ENCODE measurements around the gene CDC42BPB.

Gene CDC42BPB

DNA sequence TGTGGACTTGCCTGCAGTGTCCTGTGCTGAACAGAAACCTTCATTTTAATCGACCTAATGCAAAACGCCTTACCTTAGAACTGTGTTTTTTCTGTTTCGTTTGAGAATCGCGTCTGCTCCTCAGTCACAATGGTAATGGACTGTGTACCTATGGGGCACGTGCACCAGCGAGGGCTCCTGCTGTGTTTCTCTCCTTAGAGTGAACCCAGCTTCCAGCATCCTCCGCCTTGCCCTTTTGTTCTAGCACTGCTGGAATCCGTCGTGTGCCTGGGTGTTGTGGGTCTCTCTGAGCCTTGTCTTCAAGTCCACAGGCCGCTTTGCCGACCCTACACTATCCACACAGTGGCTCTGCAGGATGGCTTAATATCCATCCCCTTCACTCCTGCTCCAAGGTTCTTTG, 131.2 kb downstream of the CDC42BPB start:
- TF ChIP-seq, protein P1, sequence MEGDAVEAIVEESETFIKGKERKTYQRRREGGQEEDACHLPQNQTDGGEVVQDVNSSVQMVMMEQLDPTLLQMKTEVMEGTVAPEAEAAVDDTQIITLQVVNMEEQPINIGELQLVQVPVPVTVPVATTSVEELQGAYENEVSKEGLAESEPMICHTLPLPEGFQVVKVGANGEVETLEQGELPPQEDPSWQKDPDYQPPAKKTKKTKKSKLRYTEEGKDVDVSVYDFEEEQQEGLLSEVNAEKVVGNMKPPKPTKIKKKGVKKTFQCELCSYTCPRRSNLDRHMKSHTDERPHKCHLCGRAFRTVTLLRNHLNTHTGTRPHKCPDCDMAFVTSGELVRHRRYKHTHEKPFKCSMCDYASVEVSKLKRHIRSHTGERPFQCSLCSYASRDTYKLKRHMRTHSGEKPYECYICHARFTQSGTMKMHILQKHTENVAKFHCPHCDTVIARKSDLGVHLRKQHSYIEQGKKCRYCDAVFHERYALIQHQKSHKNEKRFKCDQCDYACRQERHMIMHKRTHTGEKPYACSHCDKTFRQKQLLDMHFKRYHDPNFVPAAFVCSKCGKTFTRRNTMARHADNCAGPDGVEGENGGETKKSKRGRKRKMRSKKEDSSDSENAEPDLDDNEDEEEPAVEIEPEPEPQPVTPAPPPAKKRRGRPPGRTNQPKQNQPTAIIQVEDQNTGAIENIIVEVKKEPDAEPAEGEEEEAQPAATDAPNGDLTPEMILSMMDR (conservative IDR thresholded peaks at IDR 0.05), result no peak

DNA sequence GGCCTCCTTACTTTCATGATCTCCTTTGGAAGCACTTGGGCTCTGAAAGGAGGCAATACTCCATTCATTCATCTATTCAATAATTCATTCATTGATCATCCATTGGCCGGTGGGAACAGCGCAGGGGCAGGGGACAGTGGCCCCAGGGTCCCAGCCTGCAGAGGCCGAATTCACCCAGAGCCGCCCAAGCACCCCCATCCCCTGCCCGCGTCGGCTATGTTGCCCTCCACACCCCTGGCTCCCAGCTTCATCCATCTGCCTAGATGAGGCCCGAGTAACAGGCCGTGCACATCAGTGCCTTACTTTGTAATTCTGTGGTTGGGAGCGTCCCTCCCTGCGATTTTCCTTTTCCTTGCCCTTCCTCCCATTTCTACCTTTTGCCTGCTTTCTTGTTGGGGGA, 131.7 kb downstream of the CDC42BPB start:
- no peak overlapping the region for H3K27ac ChIP-seq
- TF ChIP-seq, protein P1 (conservative IDR thresholded peaks at IDR 0.05), result no peak

More for the DNA sequence above, 131.2 kb downstream of the CDC42BPB start:
- no peak overlapping the region for H3K27ac ChIP-seq

GRCh38 chr14:102924632-102925588, 132.4 kb downstream of the CDC42BPB start:
- TF ChIP-seq, protein P1 (conservative IDR thresholded peaks at IDR 0.05), result no peak
- no peak overlapping the region for H3K27ac ChIP-seq

- H3K27ac ChIP-seq, result no peak overlapping the region
- TF ChIP-seq, protein P1 (conservative IDR thresholded peaks at IDR 0.05), result no peak
These were observed 133.3 kb downstream of the CDC42BPB start for GRCh38 chr14:102923925-102924486.

- TF ChIP-seq, protein P1 (conservative IDR thresholded peaks at IDR 0.05), result no peak
- H3K27ac ChIP-seq, result no peak overlapping the region
These were observed 134.0 kb downstream of the CDC42BPB start for GRCh38 chr14:102923201-102923924.

DNA sequence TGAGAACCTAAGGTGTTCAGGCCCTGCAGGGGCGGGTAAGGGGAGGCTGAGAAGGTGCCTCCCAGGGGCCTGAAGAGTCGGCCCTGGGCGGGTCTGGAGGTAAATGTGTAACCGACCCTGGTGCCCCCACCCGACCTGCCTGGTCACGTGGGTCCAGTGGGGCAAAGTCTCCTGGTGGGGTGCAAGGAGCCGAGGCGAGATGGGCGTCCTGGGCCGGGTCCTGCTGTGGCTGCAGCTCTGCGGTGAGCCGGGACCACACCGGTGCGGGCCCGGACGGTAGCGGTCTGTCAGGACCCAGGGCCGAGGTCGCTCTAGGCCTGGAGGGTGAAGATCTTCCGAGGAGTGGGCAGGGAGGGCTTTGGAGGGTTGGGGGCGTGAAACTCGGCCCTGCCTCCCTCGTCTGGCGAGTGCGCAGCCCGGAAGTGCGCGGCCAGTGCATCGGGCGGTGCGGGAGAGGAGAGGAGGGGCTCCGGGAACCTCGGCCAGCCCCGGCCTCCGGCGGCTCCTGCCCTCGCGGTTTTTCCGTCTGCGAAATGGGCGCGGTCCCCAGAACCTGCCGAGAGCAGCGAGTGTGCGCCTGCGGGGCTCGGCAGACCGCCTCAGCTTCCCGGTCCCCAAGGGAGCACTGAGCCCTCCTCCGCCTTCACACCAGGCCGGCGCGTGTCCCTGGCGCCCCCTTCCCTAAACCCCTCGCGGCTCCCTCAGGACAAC, 134.7 kb downstream of the CDC42BPB start, which contains the start of gene AMN:
AMN (plus strand) TSS at position 174 of the 711 bp plus-strand sequence; CDS start at position 200, 26 bp downstream.
- TF ChIP-seq, protein P1 (conservative IDR thresholded peaks at IDR 0.05), result no peak

More for the DNA sequence above, 134.7 kb downstream of the CDC42BPB start, which contains the start of gene AMN:
- H3K27ac ChIP-seq, result no peak within 1 kb of the TSS
